Testis (tissue), 2 donors: ENCODE measurements around the gene MAB21L3.

ENCODE experiments used
- POLR2A ChIP-seq: fragments of 450-650 bp; IDR thresholded peaks from one replicate; pipeline ENCODE4 v1.6.1; 2017; ENCODE audit warnings: antibody characterized with exemption, mild to moderate bottlenecking, moderate library complexity
- TF ChIP-seq, protein P1 (sequence below), 3 experiments: fragments of 450-650 bp in 2 of 3; fragments of 200-600 bp in 1 of 3; sonication (generic) in 1 of 3; IDR thresholded peaks; one replicate each; pipeline ENCODE4 v1.5.1; 2016 to 2019; ENCODE audit warnings: antibody characterized with exemption in 3 of 3, mild to moderate bottlenecking in 2 of 3, moderate library complexity in 1 of 3

DNA sequence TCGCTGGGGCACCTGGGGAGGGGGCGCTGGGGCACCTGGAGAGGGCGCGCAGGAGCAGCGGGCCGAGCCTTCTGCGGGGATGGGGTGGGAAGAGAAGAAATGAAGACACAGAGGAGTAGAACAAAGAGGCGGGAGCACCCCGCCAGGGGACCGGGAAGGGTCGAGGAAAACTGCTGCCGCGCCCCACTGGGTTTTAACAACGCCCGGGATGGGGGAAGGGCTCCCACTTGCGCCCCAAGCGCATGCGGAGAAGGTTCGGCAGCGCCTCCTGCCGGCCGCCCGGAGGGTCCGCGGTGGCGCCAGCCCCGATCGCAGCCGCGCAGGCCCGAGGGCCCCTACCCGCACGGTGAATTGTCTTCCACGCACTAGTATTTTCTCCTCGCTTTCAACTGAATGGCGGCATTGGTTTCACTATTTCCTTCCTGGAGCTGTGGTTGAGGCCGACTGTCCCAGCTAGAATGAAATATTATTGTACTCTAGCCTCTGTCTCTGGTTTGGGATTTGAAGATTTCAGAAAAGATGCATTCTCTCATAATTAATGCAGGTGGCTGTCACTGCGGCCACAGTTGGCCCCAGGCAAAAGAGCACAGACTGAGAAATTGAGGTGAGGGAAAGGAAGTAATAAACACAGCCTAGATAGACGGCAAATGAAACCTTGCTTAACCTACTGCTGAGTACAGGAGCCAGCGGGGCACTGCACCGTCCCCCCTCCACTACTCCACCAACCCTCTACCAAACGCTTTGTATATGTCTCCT lies 57.3 kb downstream of the MAB21L3 start:
- TF ChIP-seq, protein P1, sequence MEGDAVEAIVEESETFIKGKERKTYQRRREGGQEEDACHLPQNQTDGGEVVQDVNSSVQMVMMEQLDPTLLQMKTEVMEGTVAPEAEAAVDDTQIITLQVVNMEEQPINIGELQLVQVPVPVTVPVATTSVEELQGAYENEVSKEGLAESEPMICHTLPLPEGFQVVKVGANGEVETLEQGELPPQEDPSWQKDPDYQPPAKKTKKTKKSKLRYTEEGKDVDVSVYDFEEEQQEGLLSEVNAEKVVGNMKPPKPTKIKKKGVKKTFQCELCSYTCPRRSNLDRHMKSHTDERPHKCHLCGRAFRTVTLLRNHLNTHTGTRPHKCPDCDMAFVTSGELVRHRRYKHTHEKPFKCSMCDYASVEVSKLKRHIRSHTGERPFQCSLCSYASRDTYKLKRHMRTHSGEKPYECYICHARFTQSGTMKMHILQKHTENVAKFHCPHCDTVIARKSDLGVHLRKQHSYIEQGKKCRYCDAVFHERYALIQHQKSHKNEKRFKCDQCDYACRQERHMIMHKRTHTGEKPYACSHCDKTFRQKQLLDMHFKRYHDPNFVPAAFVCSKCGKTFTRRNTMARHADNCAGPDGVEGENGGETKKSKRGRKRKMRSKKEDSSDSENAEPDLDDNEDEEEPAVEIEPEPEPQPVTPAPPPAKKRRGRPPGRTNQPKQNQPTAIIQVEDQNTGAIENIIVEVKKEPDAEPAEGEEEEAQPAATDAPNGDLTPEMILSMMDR (IDR thresholded peaks at IDR 0.05): peak; percentile 80 to 92 (median 92)
- no peak for TF ChIP-seq POLR2A
